NAMALWA (cell line): ENCODE results near the gene NPTXR.

ENCODE experiments used
- DNase-seq: peaks from one replicate; pipeline ENCODE4 v3.0.0-alpha.2; 2015; ENCODE audit warnings: low spot score

Gene NPTXR

GRCh38 chr22:38850941-38851849 is 7.4 kb upstream of the NPTXR start:
- no peak for DNase-seq

GRCh38 chr22:38850399-38850798 is 6.6 kb upstream of the NPTXR start:
- no peak for DNase-seq

GRCh38 chr22:38849811-38850210 is 6.0 kb upstream of the NPTXR start:
- DNase-seq = no peak

GRCh38 chr22:38846412-38846811 is 2.6 kb upstream of the NPTXR start:
- no peak for DNase-seq

GRCh38 chr22:38845004-38845740 is 1.3 kb upstream of the NPTXR start:
- no peak for DNase-seq

GRCh38 chr22:38844315-38845003 is 631 bp upstream of the NPTXR start:
- DNase-seq = no peak

- no peak for DNase-seq
Observed at GRCh38 chr22:38843201-38843656, 599 bp downstream of the NPTXR start.

- no peak for DNase-seq
Observed at GRCh38 chr22:38842512-38843200, 1.2 kb downstream of the NPTXR start.

- DNase-seq = no peak
Observed at GRCh38 chr22:38841635-38842034, 2.2 kb downstream of the NPTXR start.

- no peak for DNase-seq
Observed at GRCh38 chr22:38841211-38841610, 2.6 kb downstream of the NPTXR start.

- no peak for DNase-seq
Observed at GRCh38 chr22:38840129-38840528, 3.7 kb downstream of the NPTXR start.

GRCh38 chr22:38839686-38840085 is 4.1 kb downstream of the NPTXR start:
- DNase-seq = no peak

GRCh38 chr22:38837414-38837928 is 6.4 kb downstream of the NPTXR start:
- no peak for DNase-seq

GRCh38 chr22:38835888-38836301 is 7.9 kb downstream of the NPTXR start:
- no peak for DNase-seq

GRCh38 chr22:38834991-38835390 is 8.8 kb downstream of the NPTXR start:
- DNase-seq = no peak

GRCh38 chr22:38834215-38834953 is 9.4 kb downstream of the NPTXR start:
- DNase-seq = no peak

GRCh38 chr22:38833061-38833460 is 10.8 kb downstream of the NPTXR start:
- DNase-seq = no peak

GRCh38 chr22:38832005-38832978 is 11.5 kb downstream of the NPTXR start:
- no peak for DNase-seq

GRCh38 chr22:38831166-38831945 is 12.5 kb downstream of the NPTXR start:
- DNase-seq = no peak
